Stimulated activated CD8-positive, alpha-beta memory T cell treated with anti-CD3 and anti-CD28 coated beads, Interleukin-15, amount 100 ng/mL, for 4 hours (primary cell): ENCODE results near the gene RGS17.
"Not testable (repeated sequence)": the region's sequence is repeated elsewhere in the genome, so short reads cannot be mapped to it uniquely, and the experiment has no call there.

ENCODE experiments used
- DNase-seq, 2 donors: peaks; one replicate each; pipeline ENCODE4 v3.0.0-alpha.2; 2020; ENCODE audit warnings: low read depth in 2 of 2

RGS17 gene

GRCh38 chr6:153131037-153131981, at the start of gene RGS17:
Gene RGS17, minus strand, starts transcription at chr6:153131282. Its CDS starts 87,264 bp downstream, at chr6:153044018.
- DNase-seq, result peak in 1 of 2 donors; percentile 9

- DNase-seq, result no peak
These were observed 41.7 kb upstream of the RGS17 start for GRCh38 chr6:153172815-153173214.

- DNase-seq, result no peak
These were observed 39.4 kb upstream of the RGS17 start for GRCh38 chr6:153170511-153170910.

- DNase-seq, result no peak
These were observed 36.8 kb upstream of the RGS17 start for GRCh38 chr6:153167907-153168306.

GRCh38 chr6:153167061-153167891, 36.2 kb upstream of the RGS17 start:
- no peak for DNase-seq

- no peak for DNase-seq
These were observed 31.6 kb upstream of the RGS17 start for GRCh38 chr6:153162646-153163045.

GRCh38 chr6:153162172-153162571, 31.1 kb upstream of the RGS17 start:
- no peak for DNase-seq

- no peak for DNase-seq
These were observed 29.1 kb upstream of the RGS17 start for GRCh38 chr6:153160221-153160620.

- no peak for DNase-seq
These were observed 19.8 kb upstream of the RGS17 start for GRCh38 chr6:153150752-153151440.

- DNase-seq, result no peak
These were observed 19.3 kb upstream of the RGS17 start for GRCh38 chr6:153150371-153150751.

GRCh38 chr6:153149891-153150290, 18.8 kb upstream of the RGS17 start:
- DNase-seq, result no peak

- DNase-seq, result no peak
These were observed 15.3 kb upstream of the RGS17 start for GRCh38 chr6:153146413-153146812.

GRCh38 chr6:153145591-153145990, 14.5 kb upstream of the RGS17 start:
- no peak for DNase-seq

GRCh38 chr6:153143200-153143599, 12.1 kb upstream of the RGS17 start:
- no peak for DNase-seq

- no peak for DNase-seq
These were observed 9.2 kb upstream of the RGS17 start for GRCh38 chr6:153140299-153140698.

GRCh38 chr6:153138930-153139329, 7.8 kb upstream of the RGS17 start:
- no peak for DNase-seq

GRCh38 chr6:153135681-153136080, 4.6 kb upstream of the RGS17 start:
- no peak for DNase-seq

- not testable (repeated sequence) for DNase-seq
These were observed 2.6 kb upstream of the RGS17 start for GRCh38 chr6:153133667-153134066.

GRCh38 chr6:153130515-153131036, 506 bp downstream of the RGS17 start:
- no peak for DNase-seq

GRCh38 chr6:153129873-153130514, 1.1 kb downstream of the RGS17 start:
- no peak for DNase-seq

- no peak for DNase-seq
These were observed 4.9 kb downstream of the RGS17 start for GRCh38 chr6:153126218-153126617.
